IPS-11a (cell line): ENCODE results near the gene COL5A1.

Experiments
- H3K4me3 ChIP-seq: one replicate; pipeline ENCODE4 v1.5.1; 2013; ENCODE audit warnings: low read depth, low read length, control low read depth

Gene COL5A1

GRCh38 chr9:134606951-134607731 lies 34.5 kb upstream of the COL5A1 start:
- H3K4me3 ChIP-seq, result no peak overlapping the region

- no peak overlapping the region for H3K4me3 ChIP-seq
These were observed 33.6 kb upstream of the COL5A1 start for GRCh38 chr9:134607971-134608370.

- H3K4me3 ChIP-seq, result no peak overlapping the region
These were observed 30.6 kb upstream of the COL5A1 start for GRCh38 chr9:134611046-134611445.

- H3K4me3 ChIP-seq, result no peak overlapping the region
These were observed 29.3 kb upstream of the COL5A1 start for GRCh38 chr9:134612309-134612708.

GRCh38 chr9:134612715-134613114 lies 28.9 kb upstream of the COL5A1 start:
- H3K4me3 ChIP-seq, result no peak overlapping the region

- no peak overlapping the region for H3K4me3 ChIP-seq
These were observed 27.3 kb upstream of the COL5A1 start for GRCh38 chr9:134614256-134614655.

GRCh38 chr9:134616341-134616740 lies 25.3 kb upstream of the COL5A1 start:
- H3K4me3 ChIP-seq, result no peak overlapping the region

GRCh38 chr9:134617246-134617645 lies 24.4 kb upstream of the COL5A1 start:
- H3K4me3 ChIP-seq, result no peak overlapping the region

- H3K4me3 ChIP-seq, result no peak overlapping the region
These were observed 23.8 kb upstream of the COL5A1 start for GRCh38 chr9:134617836-134618162.

- no peak overlapping the region for H3K4me3 ChIP-seq
These were observed 23.3 kb upstream of the COL5A1 start for GRCh38 chr9:134618163-134618832.

GRCh38 chr9:134618833-134619447 lies 22.7 kb upstream of the COL5A1 start:
- H3K4me3 ChIP-seq, result no peak overlapping the region

- no peak overlapping the region for H3K4me3 ChIP-seq
These were observed 22.1 kb upstream of the COL5A1 start for GRCh38 chr9:134619448-134619982.

GRCh38 chr9:134619983-134620661 lies 21.5 kb upstream of the COL5A1 start:
- H3K4me3 ChIP-seq, result no peak overlapping the region

GRCh38 chr9:134620751-134621557 lies 20.6 kb upstream of the COL5A1 start:
- no peak overlapping the region for H3K4me3 ChIP-seq

- no peak overlapping the region for H3K4me3 ChIP-seq
These were observed 20.0 kb upstream of the COL5A1 start for GRCh38 chr9:134621558-134622110.

- H3K4me3 ChIP-seq, result no peak overlapping the region
These were observed 18.7 kb upstream of the COL5A1 start for GRCh38 chr9:134622896-134623257.

GRCh38 chr9:134623258-134624066 lies 18.1 kb upstream of the COL5A1 start:
- H3K4me3 ChIP-seq, result no peak overlapping the region

- H3K4me3 ChIP-seq, result no peak overlapping the region
These were observed 17.4 kb upstream of the COL5A1 start for GRCh38 chr9:134624137-134624591.

- H3K4me3 ChIP-seq, result no peak overlapping the region
These were observed 16.9 kb upstream of the COL5A1 start for GRCh38 chr9:134624621-134625181.
